Liver (tissue), 3 donors: ENCODE results near the gene CMPK1.

Experiments used
- CTCF ChIP-seq: fragments of 150-350 bp; IDR thresholded peaks from 2 replicates; pipeline ENCODE4 v1.5.1; 2017; ENCODE audit warnings: improper control_type of control experiment, low read depth, low read length; ENCODE audit not compliant: missing input control
- EGR1 ChIP-seq, 2 donors: IDR thresholded peaks; 2 replicates each; pipeline ENCODE4 v1.6.1; 2016 to 2018; ENCODE audit warnings: antibody characterized with exemption in 2 of 2, low read depth in 2 of 2
- JUND ChIP-seq, 2 donors: IDR thresholded peaks; 2 replicates each; pipeline ENCODE4 v1.6.1; 2016; ENCODE audit warnings: antibody characterized with exemption in 2 of 2
- MAX ChIP-seq: IDR thresholded peaks from 2 replicates; pipeline ENCODE4 v1.6.1; 2016; ENCODE audit warnings: antibody characterized with exemption
- TAF1 ChIP-seq: conservative IDR thresholded peaks from 2 replicates; pipeline ENCODE4 v1.6.1; 2016; ENCODE audit warnings: antibody characterized with exemption, mild to moderate bottlenecking
- YY1 ChIP-seq: IDR thresholded peaks from 2 replicates; pipeline ENCODE4 v1.6.1; 2016; ENCODE audit warnings: antibody characterized with exemption, mild to moderate bottlenecking
- donor health status: healthy.
- donor health status: healthy.

- TF ChIP-seq CTCF (no peak), YY1 (no peak), JUND (IDR thresholded peaks at IDR 0.05) (no peak), TAF1 (no peak), MAX (no peak), EGR1 (IDR thresholded peaks at IDR 0.05; ENCODE audit: low read depth in 2 of 2) (no peak)
These were observed 38.0 kb upstream of the CMPK1 start for GRCh38 chr1:47295579-47295978.
